SW480 (cell line): ENCODE measurements around the gene LRBA.

Experiments used
- DNase-seq: peaks from one replicate; pipeline ENCODE4 v3.0.0-alpha.2; 2016; ENCODE audit warnings: low spot score

LRBA gene

DNA sequence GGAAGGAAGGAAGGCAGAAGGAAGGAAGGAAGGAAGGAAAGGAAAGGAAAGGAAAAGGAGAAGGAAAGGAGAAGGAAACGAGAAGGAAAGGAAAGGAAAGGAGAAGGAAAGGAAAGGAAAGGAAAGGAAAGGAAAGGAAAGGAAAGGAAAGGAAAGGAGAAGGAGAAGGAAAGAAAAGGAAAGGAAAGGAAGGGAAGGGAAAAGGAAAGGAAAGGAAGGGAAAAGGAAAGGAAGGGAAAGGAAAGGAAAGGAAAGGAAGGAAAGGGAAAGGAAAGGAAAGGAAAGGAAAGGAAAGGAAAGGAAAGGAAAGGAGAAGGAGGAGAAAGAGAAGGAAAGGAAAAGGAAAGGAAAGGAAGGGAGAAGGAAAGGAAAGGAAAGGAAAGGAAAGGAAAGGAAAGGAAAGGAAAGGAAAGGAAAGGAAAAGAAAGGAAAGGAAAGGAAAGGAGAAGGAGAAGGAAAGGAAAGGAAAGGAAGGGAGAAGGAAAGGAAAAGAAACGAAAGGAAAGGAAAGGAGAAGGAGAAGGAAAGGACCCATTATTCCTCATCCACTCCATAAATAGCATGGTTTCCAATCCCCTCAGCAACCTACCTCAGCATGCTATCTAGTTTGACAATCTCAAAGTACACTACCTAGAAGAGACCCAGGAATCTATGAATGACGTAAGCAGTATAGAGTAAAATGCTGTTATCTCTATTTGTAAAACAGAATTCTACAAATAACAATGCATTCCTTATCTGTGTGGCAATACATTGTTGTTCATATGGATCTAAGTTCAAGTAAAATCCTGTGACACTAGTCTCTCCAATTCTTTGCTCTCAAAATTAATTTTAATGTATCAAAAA is 209.7 kb downstream of the LRBA start:
- DNase-seq = no peak

DNA sequence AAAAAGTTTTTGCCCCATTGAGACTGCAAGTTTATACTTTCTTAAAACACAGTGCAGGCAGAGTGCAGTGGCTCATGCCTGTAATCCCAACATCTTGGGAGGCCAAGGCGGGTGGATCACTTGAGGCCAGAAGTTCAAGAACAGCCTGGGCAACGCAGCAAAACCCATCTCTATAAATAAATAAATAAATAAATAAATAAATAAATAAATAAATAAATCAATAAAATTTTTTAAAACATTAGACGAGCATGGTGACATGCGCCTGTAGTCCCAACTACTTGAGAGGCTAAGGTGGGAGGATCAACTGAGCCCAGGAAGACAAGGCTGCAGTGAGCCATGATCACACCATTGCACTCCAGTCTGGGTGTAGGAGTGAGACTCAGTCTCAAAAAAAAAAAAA is 213.3 kb downstream of the LRBA start:
- DNase-seq = no peak

DNA sequence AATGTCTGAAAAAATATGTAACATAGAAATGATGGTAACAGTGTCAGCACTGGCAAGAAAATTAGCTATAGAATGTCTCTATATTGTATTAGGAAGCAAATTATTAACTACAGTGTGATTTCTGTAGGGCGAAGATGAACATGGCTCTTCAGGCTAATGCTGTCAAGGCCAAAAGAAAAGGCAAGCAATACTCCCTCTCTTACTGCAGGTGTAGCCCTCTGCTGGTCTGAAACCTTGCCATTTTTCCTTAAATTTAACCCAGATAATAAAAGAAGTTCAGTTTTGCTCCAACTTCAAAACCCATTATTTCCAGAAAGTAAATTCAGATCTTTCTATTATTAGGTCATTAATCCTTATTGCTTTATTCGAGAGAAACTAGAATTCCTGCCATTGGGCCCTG is 215.9 kb downstream of the LRBA start:
- no peak for DNase-seq

DNA sequence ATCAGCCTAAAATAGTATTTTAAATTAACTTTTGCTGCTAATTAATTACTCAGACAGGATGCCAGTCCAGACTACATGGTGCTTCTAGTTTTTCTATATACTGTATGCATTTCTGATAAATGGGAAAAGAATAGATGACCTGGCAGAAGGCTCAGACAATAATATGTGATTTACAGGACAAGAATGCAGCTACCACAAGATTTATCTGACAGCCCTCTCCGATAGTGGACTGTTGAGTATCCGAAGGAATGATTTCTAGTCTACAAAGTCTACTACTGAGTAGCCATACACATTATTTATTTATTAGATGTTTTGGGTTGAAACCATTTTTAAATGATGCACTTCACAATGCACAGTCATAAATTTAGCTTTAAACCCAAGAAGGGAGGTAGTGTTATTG is 220.4 kb downstream of the LRBA start:
- no peak for DNase-seq

DNA sequence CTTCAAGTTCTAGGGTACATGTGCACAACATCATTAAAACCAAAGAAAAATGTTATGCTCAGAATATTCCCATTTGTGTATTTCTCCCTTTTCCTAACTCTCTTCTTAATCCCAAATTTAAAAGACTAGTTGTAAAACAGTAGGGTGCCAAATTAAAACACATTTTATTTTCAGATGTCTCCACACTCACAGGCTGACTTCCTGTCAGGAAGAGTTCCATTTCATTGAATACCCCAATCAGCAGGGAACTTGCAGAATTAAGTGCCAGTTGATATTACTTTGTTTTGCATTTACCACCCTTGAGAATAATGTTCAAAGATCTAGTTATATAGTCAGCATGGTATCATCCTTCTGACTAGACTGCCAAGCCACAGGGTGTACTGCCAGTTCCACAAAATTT is 225.2 kb downstream of the LRBA start:
- no peak for DNase-seq

DNA sequence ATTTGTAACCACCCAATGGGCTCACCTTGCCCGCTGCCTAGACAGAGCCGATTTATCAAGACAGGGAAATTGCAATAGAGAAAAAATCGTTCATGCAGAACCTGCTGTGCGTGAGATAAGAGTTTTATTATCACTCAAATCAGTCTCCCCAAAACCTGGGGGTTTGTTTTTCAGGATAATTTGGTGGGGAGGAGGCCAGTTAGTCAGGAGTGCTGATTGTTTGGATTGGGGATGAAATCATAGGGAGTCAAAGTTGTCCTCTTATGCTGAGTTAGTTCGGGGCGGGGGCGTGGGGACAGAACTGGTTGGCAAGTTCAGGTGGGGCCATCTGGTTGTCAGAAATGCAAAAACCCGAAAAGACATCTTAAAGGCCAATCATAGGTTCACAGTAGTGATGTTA is 230.1 kb downstream of the LRBA start:
- DNase-seq = no peak

DNA sequence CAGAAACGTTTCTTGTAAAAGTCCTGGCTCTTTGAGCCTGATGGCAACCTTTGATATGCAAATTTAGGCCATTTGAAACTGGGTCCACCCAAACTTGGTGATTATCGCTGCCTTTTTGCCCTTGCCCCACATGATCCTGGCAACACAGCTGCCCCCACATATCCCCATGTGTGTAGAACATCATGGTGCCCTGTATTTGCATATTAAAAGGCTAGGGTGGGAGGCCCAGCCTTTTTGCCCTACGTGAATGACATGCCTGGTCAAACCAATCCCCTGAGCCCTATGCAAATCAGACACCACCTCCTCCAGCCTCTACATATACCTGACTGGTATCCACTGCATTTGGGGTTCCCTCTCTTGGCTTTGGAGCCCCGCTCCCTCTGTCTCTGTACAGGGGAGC is 230.8 kb downstream of the LRBA start:
- DNase-seq = no peak

DNA sequence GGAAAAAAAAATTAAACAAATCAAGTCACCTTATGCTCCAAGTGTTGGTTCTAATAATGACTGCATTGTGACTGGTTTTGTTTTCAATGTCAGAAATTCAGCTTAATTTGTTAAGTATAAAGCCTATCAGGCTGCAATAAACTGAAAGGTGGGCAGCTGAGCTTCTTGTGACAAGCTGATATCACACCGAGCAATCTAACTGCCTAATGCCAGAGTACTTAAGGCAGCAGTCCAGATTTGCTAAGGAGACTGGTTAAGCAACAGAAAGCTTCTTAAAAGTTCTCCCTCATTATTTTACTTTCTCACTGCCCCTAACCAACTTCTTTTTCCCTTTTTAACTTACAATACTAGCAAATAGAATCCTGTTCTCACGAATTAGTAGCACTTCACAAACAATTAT is 232.2 kb downstream of the LRBA start:
- DNase-seq = no peak

DNA sequence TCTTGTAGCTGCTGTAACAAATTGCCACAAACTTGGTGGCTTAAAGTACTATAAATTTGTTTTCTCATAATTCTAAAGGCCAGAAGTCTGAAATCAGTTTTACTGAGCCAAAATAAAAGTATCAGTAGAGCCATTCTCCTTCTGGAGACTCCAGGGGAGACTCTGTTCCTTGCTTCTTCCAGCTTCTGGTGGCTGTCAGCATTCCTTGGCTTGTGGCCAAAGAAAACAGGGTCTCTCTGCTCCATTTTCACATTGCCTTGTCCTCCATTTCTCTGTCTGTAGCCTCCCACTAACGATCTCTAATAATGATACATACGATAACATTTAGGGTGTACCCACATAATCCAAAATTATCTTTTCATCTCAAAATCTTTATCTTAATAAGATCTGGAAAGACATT is 232.8 kb downstream of the LRBA start:
- no peak for DNase-seq

DNA sequence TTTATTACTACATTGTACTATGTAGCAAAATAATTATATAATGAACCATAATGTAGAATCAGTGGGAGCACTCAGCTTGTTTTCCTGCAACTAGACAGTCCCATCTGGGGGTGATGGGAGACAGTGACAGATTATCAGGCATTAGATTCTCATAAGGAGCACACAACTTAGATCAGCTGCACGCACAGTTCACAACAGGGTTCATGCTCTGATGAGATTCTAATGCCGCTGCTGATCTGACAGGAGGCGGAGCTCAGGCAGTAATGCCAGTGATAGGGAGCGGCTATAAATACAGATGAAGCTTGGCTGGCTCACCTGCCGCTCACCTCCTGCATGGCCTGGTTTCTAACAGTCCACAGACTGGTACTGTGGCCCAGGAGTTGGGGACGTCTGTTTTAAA is 233.9 kb downstream of the LRBA start:
- DNase-seq = no peak

DNA sequence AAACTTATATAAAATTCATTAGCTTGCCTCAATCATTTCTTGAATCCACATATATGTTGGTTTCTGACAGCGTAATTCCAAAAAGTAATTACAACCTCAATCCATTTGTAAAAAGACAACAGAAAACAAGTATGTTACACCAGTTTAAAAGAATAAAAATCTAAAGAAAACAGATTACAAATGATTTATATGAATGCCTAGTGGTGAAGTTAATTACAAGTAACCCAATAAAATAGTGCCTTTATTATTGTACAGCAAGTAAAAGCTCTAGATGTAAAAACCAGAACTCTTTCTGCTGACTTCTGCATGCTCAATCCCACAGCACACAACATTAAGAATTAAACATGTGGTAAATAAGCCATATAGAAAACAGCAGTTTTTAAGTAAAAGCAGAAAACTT is 235.4 kb downstream of the LRBA start:
- DNase-seq = no peak

DNA sequence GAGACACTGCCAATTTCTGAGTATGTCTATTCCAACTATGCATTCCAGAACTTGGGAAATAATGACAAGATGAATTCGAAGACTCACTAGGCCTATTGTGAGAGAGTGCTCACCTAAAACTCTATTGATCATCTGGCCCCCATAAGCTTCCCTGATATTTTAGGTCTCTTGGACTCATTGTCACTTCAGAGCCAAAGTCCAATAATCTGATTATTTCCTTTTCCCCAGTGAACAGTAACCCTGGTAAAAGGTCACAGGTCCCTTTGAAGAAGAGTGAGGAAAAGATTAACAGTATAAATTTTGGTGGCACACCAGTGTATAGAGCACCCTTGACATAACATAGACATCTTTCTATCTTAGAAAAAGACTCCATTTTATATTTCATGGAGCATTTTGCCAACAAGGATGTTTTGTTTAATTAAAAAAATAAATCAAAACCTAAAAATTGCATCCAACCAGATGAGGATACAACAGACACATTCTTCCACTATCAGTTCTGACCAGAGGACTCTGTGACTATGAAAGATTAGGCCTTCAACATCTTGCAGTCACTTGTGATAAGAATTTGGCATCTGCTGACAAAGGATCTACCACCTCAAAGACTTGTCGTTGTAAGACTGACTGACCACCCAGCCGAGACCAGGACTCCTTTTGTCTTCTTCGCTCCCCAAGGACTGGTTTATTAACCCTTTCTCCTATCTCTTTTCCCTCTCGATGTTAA is 241.2 kb downstream of the LRBA start:
- no peak for DNase-seq

DNA sequence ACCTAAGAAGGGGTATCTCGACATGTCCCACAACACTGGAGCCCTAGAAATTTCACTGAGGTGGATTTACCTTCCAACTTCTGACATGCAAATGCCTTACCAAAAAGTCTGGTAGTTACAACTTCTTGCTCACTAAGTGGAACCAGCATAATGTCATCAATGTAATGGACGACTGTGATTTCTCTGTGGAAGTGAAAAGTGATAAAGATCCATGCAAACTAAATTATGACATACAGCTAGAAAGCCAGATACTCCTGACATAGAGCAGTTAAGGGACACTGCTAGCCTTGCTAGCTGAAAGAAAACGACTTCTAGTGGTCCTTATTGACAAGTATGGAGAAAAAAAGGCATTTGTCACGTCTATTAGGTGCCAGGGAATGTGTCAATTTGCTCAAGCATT is 242.1 kb downstream of the LRBA start:
- DNase-seq = no peak

DNA sequence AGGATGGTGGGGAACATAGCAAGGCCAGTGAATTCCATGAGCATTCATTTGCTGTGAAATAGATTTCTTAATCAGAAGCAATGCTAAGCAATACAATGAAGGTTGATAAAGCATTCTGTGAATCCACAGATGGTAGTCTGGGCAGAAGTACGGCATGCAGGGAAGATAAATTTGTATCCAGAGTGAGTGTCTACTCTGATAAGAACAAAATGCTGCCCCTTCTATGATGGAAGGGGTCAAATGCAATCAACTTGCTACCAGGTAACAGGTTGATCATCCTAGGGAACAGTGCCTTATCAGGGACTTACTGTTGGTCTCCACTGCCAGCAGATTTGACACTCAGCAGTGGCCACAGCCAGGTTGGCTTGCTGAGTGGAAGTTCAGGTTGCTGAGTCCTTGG is 243.7 kb downstream of the LRBA start:
- DNase-seq = no peak

DNA sequence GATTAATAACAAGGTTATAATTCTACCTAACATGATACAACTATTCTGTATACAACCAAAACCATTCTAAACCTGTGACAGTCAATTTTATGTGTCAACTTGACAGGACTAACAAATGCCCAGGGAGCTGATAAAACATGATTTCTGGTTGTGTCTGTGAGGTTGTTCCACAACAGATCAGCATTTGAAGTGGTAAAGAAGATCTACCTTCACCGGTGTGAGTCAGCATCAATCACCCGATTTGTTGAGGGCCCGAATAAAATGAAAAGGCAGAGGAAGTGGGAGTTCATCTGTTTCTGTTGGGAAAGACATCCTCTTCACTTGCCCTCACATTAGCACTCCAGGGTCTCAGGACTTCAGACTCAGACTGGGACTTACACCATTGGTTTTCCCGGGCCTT is 245.2 kb downstream of the LRBA start:
- DNase-seq = peak; percentile 5

DNA sequence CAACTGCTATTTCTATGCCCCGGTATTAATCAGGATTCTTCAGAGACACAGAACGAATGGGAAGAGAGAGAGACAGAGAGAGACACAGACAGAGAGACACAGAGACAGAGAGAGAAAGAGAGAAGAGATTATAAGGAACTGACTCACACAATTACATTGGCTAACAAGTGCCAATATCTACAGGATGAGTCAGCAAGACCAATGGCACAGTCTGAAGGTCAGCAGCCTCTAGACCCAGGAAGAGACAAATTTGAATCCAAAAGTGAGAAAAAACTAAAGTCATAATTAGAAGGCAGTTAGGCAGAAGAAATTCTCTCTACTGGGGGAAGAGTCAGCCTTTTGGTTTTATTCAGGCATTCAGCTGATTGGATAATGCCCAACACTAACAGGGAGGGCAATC is 245.8 kb downstream of the LRBA start:
- peak; percentile 19 for DNase-seq

DNA sequence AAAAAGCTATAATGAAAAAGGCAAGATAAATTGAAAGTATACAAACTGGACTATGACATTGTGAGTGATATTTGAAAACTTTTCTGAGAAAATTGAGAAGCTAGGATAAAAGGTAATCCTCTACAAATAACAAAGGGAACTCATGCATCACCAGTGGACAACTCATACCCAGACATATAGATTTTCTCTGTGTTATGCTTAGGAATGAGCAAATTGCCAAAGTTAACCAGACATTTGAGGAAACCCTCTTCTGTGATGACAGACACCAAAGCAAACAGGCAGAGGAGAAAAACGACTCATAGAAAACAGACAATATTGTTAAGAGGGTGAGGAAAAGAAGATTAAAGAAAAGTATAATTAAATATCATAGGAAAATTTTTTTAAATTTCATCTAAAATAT is 246.6 kb downstream of the LRBA start:
- no peak for DNase-seq

DNA sequence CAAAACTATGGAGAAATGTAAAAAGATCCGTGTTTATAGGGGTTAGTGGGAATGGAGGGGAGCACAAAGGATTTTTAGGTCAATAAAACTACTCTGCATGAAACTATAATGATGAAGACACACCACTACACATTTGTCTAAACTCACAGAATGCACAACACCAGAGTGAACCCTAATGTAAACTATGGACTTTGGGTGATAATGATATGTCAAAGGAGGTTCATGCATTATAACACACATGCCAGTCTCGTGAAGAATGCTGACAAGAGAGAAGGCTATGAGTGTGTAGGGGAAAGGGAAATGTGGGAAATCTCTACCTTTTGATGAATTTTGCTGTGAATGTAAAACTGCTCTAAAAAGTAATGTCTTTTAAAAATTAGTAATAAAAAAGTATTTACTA is 249.9 kb downstream of the LRBA start:
- no peak for DNase-seq

DNA sequence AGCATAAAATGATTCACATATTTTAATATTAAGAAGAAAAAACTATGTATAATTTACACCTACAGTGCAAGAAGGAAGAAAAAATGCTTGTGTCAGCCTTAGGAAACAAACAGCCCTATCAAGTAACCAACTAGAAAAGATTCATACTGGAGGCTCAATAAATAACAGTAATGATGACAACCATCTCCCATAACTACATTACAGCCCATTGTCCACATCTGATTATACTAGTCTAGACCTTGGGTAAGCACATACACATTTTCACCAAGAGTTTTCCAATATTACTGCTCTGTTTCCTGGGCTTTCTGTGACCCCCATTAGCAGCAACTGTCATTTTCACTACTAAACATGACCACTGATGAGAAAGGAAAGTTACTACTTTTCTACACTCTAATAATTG is 263.4 kb downstream of the LRBA start:
- DNase-seq = no peak

DNA sequence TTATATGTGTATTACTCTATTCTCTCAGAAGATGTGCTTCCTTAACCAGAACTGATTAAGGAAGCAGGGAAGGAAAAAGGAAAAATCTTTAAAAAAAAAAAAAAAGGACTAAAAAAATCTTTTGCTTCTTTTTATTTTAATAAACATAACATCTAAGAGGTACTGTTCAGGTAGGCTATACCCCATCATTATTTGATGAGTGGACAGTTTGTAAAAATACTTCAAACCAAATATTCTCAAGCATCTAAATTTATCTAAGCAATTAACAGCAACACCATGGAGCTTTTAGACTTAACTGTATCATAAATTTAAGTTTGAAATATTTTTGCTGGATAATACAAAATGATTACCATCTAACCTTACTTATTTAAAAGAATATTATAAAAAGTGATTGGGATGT is 264.3 kb downstream of the LRBA start:
- DNase-seq = no peak

DNA sequence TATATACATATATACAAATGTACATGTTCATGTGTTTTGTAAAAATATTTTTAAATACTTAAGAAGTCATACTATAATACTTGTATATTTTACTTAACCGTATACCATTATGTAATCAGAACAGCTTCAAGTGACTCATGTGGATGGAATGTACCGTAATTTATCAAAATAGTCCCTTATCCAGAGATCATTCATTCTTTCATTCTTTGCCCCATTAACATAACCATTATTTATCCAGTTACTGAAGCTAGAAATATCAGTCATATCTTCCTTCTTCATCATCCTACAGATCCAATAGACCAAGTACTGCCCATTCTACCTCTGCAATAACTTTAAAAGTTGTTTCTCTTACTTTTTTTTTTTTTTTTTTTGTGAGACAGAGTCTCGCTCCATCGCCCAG is 268.9 kb downstream of the LRBA start:
- no peak for DNase-seq

DNA sequence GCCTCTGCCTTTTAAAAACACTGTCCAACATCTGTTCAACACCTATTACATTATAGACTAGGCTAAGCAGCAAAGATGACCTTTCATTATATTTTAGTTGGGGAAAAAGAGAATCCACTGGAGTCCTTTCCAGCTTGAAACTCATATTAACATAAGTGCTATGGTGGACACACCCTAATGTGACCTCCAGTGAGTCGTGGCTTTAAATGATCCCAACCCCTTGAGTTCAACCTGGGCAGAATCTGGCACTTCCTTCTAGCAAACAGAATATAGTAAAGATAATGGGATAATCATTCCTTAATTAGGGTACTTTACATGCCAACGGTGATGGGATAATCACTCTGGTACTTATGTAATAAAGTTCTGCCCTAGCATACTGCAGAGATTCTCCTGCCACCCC is 270.5 kb downstream of the LRBA start:
- DNase-seq = no peak

DNA sequence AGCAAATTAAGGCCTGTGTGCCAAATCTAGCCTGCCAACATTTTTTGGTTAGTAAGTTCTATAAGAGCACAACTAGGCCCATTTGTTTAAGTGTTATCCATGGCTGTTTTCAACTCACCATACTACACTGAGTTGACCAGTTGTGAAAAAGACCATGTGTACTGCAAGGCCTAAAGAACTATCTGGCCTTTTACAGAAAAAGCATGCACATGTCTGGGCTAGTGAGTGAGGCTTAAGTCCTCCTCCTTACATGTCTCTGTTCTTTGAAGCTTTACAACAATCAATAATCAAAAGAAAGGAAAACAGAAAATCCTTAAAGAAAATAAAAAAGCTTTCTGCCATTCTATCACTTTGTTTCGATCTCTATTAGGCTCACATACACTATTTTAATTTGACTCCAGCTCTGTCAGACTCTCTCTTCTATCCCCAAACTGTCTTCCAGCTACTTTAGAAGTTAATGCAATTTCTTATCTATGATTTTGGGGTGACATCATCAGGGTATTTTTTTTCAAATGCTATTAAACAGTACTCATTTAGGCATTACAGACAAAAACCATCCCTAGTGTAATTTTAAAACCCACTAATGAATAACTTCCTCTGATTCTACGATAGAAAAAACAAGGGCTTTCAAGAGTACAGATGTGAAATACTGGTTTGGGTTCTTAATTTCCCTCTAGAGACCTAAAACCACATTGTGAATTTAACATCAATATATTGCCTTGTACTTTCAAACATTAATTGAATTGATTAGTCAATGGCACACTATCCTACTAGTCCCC is 271.3 kb downstream of the LRBA start:
- DNase-seq = no peak
